ENCODE results near the gene LTO1. TPM values are rescaled to one million over a fixed set of nuclear protein-coding genes. Genes with fewer than 3 reads are reported as not detected.

The LTO1 gene
- total RNA-seq, 1 donor from 2014 or later: 15.9 TPM

GRCh38 chr11:69644962-69645675 lies 30.0 kb downstream of the LTO1 start:
- no peak for DNase-seq (ENCODE audit: low read depth)
- H3K4me3 ChIP-seq (ENCODE audit: low read depth, low read length): no peak overlapping the region
- no peak for TF ChIP-seq CTCF (conservative IDR thresholded peaks at IDR 0.05; ENCODE audit: low read depth, low read length)

GRCh38 chr11:69644071-69644961 lies 30.8 kb downstream of the LTO1 start:
- no peak for DNase-seq (ENCODE audit: low read depth)
- TF ChIP-seq CTCF (conservative IDR thresholded peaks at IDR 0.05; ENCODE audit: low read depth, low read length): peak; percentile 37
- H3K4me3 ChIP-seq (ENCODE audit: low read depth, low read length): peak overlapping the region; percentile 94

GRCh38 chr11:69643646-69644045 lies 31.5 kb downstream of the LTO1 start:
- TF ChIP-seq CTCF (conservative IDR thresholded peaks at IDR 0.05; ENCODE audit: low read depth, low read length): no peak
- DNase-seq (ENCODE audit: low read depth): no peak
- peak overlapping the region; percentile 94 for H3K4me3 ChIP-seq (ENCODE audit: low read depth, low read length)

- H3K4me3 ChIP-seq (ENCODE audit: low read depth, low read length): peak overlapping the region; percentile 94
- DNase-seq (ENCODE audit: low read depth): no peak
- peak; percentile 81 for TF ChIP-seq CTCF (conservative IDR thresholded peaks at IDR 0.05; ENCODE audit: low read depth, low read length)
Observed at GRCh38 chr11:69642913-69643632, 32.1 kb downstream of the LTO1 start.

GRCh38 chr11:69642549-69642912 lies 32.6 kb downstream of the LTO1 start:
- TF ChIP-seq CTCF (conservative IDR thresholded peaks at IDR 0.05; ENCODE audit: low read depth, low read length): no peak
- no peak for DNase-seq (ENCODE audit: low read depth)
- H3K4me3 ChIP-seq (ENCODE audit: low read depth, low read length): peak overlapping the region; percentile 94

- DNase-seq (ENCODE audit: low read depth): no peak
- TF ChIP-seq CTCF (conservative IDR thresholded peaks at IDR 0.05; ENCODE audit: low read depth, low read length): no peak
- peak overlapping the region; percentile 94 for H3K4me3 ChIP-seq (ENCODE audit: low read depth, low read length)
Observed at GRCh38 chr11:69641681-69642548, 33.2 kb downstream of the LTO1 start.

All from epithelial cell of proximal tubule (primary cell).